ENCODE results near the gene PKDREJ.

DNA sequence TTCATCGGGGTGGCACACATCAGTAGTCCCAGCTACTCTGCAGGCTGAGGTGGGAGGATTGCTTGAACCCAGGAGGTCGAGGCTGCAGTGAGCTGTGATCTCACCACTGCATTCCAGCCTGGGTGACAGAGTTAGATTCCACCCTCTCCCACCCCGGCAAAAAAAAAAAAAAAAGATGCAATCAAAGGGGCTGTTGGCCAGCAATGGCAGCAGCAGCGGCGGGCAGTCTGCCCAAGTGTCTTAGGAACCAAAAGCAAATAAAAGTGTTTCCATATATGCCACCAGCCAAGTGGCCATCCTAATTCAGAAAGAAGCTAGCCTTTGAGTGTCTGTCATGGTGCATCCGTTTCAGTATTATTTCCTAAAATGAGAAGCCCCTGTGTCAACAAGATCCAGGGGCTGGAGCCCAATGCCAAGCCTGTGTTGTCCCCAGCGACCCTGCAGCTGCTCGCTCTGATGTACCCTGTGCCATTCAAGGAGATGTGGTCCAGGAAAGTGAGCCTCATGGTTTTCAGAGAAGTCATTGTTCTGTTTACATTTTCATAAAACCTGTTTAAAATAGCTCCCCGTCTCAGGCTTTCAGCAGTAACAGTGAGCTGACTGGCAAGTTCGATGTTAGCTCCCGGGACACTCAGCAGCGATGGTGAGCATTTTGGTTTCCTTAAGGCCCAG is 25.6 kb downstream of the PKDREJ start:
- TF ChIP-seq, protein P1, sequence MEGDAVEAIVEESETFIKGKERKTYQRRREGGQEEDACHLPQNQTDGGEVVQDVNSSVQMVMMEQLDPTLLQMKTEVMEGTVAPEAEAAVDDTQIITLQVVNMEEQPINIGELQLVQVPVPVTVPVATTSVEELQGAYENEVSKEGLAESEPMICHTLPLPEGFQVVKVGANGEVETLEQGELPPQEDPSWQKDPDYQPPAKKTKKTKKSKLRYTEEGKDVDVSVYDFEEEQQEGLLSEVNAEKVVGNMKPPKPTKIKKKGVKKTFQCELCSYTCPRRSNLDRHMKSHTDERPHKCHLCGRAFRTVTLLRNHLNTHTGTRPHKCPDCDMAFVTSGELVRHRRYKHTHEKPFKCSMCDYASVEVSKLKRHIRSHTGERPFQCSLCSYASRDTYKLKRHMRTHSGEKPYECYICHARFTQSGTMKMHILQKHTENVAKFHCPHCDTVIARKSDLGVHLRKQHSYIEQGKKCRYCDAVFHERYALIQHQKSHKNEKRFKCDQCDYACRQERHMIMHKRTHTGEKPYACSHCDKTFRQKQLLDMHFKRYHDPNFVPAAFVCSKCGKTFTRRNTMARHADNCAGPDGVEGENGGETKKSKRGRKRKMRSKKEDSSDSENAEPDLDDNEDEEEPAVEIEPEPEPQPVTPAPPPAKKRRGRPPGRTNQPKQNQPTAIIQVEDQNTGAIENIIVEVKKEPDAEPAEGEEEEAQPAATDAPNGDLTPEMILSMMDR (optimal IDR thresholded peaks at IDR 0.05 in 1 of 3, IDR thresholded peaks at IDR 0.05 in 1 of 3, conservative IDR thresholded peaks at IDR 0.05 in 1 of 3; ENCODE audit: extremely low read depth in 1 of 3, insufficient read depth in 2 of 3, low read length in 3 of 3), result no peak
- TF ChIP-seq EZH2 (IDR thresholded peaks at IDR 0.05; ENCODE audit: low read length), result no peak

All from keratinocyte (primary cell).